GM18951 (cell line): ENCODE results near the gene TMEM38A.
A peak's percentile ranks its signal among the peaks of the same experiment; 100 is the strongest.
"Not testable (repeated sequence)": the region's sequence is repeated elsewhere in the genome, so short reads cannot be mapped to it uniquely, and the experiment has no call there.

Experiments
- POLR2A ChIP-seq: IDR thresholded peaks from 4 replicates; pipeline ENCODE4 v1.6.1; 2011; ENCODE audit warnings: mild to moderate bottlenecking; ENCODE audit not compliant: insufficient read length, insufficient read depth; ENCODE audit errors: extremely low read depth
- in situ Hi-C: fragments of 300-500 bp; cut with MboI; formaldehyde crosslinking; loops from one replicate; pipeline ENCODE4 v1.12.0; 2022; ENCODE audit warnings: low sequenced_read_pairs, mixed read lengths, inconsistent platforms; ENCODE audit not compliant: unreplicated experiment

Gene TMEM38A

DNA sequence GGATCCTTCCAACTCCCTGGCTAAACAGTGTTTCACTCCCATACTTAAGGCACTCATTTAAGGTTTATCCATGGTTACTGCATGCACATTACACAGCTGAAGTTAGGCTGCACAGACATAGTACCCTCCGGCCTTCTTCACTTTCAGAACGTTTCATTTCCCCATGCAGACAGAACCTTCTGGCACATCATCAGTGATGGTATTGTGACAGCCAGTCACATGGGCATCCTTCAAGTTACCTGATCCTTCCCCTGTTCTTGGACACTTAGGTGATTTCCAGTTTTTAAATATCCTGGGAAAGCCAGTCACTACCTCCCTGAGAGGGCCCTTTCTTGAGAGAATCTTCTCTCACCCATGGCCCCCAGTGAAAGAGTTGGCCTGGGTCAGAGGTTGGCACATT lies 10.1 kb upstream of the TMEM38A start:
- no peak for TF ChIP-seq POLR2A
- in situ Hi-C loops: no loop called here

DNA sequence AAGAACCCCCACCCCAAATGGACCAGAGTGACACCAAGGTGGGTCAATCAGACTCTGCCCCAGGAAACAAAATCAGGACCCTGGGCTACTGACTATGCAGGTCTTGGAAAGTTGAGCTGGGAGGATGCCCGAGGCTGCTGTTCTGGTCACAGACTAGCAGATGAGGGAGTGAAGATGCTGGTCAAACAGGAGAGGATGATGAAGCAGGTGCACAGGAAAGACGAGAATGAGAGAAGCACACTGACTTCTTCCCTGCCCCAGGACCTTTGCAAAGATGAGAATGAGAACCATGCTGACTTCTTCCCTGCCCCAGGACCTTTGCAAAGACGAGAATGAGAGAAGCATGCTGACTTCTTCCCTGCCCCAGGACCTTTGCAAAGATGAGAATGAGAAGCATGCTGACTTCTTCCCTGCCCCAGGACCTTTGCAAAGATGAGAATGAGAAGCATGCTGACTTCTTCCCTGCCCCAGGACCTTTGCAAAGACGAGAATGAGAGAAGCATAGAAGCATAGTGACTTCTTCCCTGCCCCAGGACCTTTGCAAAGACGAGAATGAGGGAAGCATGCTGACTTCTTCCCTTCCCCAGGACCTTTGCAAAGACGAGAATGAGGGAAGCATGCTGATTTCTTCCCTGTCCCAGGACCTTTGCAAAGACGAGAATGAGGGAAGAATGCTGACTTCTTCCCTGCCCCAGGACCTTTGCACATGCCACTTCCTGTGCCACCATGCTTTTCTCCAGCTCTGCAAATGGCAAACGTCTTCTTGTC lies 9.3 kb upstream of the TMEM38A start:
- in situ Hi-C loops: not testable (repeated sequence)

GRCh38 chr19:16652854-16653253 lies 8.1 kb upstream of the TMEM38A start:
- TF ChIP-seq POLR2A: no peak

DNA sequence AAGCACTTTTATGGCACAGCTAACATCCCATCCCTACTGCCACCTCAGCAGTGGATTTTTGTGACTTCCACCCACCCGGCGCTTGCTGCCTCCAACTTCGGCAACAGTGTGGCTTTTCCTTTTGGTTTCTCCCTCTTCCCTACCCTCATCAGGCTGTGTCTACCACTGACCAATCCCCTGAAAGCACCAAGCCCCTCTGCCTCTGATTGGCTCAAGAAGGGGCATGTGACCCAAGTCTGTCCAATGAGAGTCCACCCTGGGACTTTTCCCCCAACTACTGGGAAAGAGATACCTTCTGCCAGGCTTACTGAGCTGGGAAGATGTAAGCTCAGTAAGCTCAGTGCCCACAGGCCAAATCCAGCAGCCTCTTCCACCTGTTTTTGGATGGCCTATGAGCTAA lies 6.8 kb upstream of the TMEM38A start:
- in situ Hi-C loops: no loop called here
- TF ChIP-seq POLR2A: no peak

More at GRCh38 chr19:16652854-16653253, 8.1 kb upstream of the TMEM38A start:
- in situ Hi-C loops: no loop called here

DNA sequence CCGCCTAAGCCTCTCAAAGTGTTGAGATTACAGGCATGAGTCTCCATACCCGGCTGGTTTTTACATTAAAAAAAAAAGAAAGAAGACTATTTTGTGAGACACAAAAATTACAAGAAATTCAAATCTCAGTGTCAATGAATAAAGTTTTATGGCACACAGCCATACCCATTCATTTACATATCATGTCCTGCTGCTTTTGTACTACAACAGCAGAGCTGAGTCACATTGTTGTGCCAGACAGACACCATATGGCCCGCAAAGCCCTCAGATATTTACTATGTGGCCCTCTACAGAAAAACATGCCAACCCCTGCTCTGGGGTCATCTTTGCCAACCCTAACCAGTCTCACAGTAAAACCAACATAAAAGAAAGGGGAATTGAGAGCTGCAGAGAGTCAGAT lies 6.3 kb upstream of the TMEM38A start:
- in situ Hi-C loops: no loop called here
- TF ChIP-seq POLR2A: no peak

GRCh38 chr19:16655727-16656126 lies 5.2 kb upstream of the TMEM38A start:
- in situ Hi-C loops: no loop called here

GRCh38 chr19:16657384-16657783 lies 3.6 kb upstream of the TMEM38A start:
- no peak for TF ChIP-seq POLR2A
- in situ Hi-C loops: no loop called here

More at GRCh38 chr19:16655727-16656126, 5.2 kb upstream of the TMEM38A start:
- TF ChIP-seq POLR2A: no peak

GRCh38 chr19:16659464-16659831 lies 1.5 kb upstream of the TMEM38A start:
- no peak for TF ChIP-seq POLR2A
- in situ Hi-C loops: no loop called here

DNA sequence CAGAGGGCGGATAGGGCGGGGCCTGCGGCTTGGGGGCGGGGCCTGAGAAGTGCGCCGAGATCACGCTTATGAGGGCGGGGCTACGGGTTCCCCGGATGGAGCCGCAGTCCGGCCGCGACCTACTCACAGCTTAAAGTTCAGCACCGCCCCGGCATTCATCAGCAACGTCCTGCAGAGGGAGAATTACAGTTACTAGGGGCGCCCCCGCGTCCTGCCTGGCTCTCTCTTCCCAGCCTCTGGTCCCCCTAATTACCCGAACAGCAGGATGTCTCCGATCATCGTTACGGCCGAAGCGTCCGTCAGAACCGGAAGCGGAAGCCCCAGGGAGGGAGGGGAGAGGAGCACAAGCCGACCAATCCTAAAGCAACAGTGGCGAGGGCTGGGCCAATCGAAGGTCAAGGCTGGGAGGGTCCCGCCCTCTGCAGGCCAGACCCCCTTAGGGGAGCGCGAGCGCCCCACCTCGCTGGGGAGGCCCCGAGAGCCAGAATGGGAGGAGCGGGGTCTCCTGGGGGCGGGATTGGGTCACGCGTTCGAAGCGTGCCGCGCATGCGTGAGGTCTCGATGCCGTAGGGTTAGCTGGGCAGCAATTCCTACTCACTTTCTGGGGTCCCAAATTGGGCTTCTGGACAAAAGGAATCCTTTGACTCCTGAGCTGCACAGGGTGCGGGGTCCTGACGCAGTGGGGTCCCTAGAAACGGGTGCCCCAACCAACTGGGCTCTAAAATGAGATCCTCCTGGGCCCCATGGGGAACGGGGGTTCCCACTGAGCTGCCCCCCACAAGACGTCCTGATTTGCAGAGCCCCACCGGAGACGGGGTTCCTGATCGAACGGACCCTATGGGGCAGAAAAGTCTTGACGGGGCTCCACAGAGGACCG lies 869 bp upstream of the TMEM38A start, which contains the start of gene SMIM7:
SMIM7 (minus strand) TSS at position 313 of the 877 bp plus-strand sequence; CDS start at position 279, 34 bp downstream.
- in situ Hi-C loops: no loop called here
- TF ChIP-seq POLR2A: peak; percentile 94

GRCh38 chr19:16661480-16662034 lies 618 bp downstream of the TMEM38A start:
- in situ Hi-C loops: no loop called here
- no peak for TF ChIP-seq POLR2A

DNA sequence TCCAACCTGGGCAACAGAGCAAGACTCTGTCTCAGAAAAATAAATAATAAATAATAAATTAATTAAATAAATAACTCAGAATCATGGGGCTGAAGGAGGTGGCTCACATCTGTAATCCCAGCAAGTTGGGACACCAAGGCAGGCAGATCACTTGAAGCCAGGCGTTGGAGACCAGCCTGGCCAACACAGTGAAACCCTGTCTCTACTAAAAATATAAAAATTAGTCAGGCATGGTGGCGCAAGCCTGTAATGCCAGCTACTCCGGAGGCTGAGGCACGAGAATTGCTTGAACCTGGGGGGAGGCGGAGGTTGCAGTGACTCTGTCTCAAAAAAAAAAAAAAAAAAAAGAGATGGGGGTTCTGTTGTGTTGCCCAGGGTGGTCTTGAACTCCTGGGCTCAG lies 7.2 kb downstream of the TMEM38A start:
- no peak for TF ChIP-seq POLR2A
- in situ Hi-C loops: no loop called here

GRCh38 chr19:16668702-16669101 lies 7.8 kb downstream of the TMEM38A start:
- in situ Hi-C loops: not testable (repeated sequence)

DNA sequence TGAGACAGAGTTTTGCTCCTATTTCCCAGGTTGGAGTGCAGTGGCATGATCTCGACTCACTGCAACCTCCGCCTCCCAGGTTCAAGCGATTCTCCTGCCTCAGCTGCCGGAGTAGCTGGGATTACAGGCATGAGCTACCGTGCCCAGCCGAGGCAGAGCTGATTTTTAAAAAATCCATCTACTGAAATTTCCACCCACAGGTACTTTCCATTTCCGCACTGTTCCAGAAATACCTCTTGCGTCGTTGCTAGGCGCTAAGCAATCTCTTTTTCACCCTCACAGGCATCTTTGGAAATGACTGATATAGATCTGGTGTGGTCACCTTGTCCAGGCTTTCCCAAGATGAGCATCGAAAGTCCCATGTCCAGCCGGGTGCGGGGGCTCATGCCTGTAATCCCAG lies 9.4 kb downstream of the TMEM38A start:
- in situ Hi-C loops: no loop called here
- no peak for TF ChIP-seq POLR2A

GRCh38 chr19:16671652-16672274 lies 10.8 kb downstream of the TMEM38A start:
- in situ Hi-C loops: no loop called here

More at GRCh38 chr19:16671652-16672274, 10.8 kb downstream of the TMEM38A start:
- no peak for TF ChIP-seq POLR2A
